Activated effector memory CD4-positive, alpha-beta T cell treated with anti-CD3 and anti-CD28 coated beads, Interleukin-2, amount 50 U/mL, for 16 hours (primary cell): ENCODE measurements around the gene CACNA1E.

Experiments used
- DNase-seq: peaks from one replicate; pipeline ENCODE4 v3.0.0-alpha.2; 2020

The CACNA1E gene

GRCh38 chr1:181645171-181645570, 161.9 kb downstream of the CACNA1E start:
- no peak for DNase-seq

- DNase-seq = no peak
Observed at GRCh38 chr1:181646710-181647109, 163.4 kb downstream of the CACNA1E start.

- DNase-seq = no peak
Observed at GRCh38 chr1:181647314-181648035, 164.2 kb downstream of the CACNA1E start.

- DNase-seq = no peak
Observed at GRCh38 chr1:181651276-181651675, 168.0 kb downstream of the CACNA1E start.

GRCh38 chr1:181655756-181656155, 172.4 kb downstream of the CACNA1E start:
- DNase-seq = no peak

GRCh38 chr1:181656491-181656890, 173.2 kb downstream of the CACNA1E start:
- DNase-seq = no peak

GRCh38 chr1:181658581-181658980, 175.3 kb downstream of the CACNA1E start:
- no peak for DNase-seq

- DNase-seq = no peak
Observed at GRCh38 chr1:181659321-181659957, 176.1 kb downstream of the CACNA1E start.

- no peak for DNase-seq
Observed at GRCh38 chr1:181660621-181661020, 177.3 kb downstream of the CACNA1E start.

GRCh38 chr1:181661569-181661968, 178.3 kb downstream of the CACNA1E start:
- no peak for DNase-seq

- no peak for DNase-seq
Observed at GRCh38 chr1:181662606-181663005, 179.3 kb downstream of the CACNA1E start.

GRCh38 chr1:181664543-181664942, 181.2 kb downstream of the CACNA1E start:
- DNase-seq = no peak

- no peak for DNase-seq
Observed at GRCh38 chr1:181669246-181669645, 185.9 kb downstream of the CACNA1E start.

GRCh38 chr1:181674617-181675016, 191.3 kb downstream of the CACNA1E start:
- no peak for DNase-seq

GRCh38 chr1:181675091-181675917, 192.0 kb downstream of the CACNA1E start:
- no peak for DNase-seq

GRCh38 chr1:181675918-181676190, 192.5 kb downstream of the CACNA1E start:
- DNase-seq = no peak

- DNase-seq = no peak
Observed at GRCh38 chr1:181676269-181676668, 193.0 kb downstream of the CACNA1E start.

GRCh38 chr1:181680332-181680731, 197.0 kb downstream of the CACNA1E start:
- DNase-seq = no peak

- no peak for DNase-seq
Observed at GRCh38 chr1:181680871-181681270, 197.6 kb downstream of the CACNA1E start.

- DNase-seq = no peak
Observed at GRCh38 chr1:181685211-181685610, 201.9 kb downstream of the CACNA1E start.

GRCh38 chr1:181701891-181702290, 218.6 kb downstream of the CACNA1E start:
- no peak for DNase-seq

- DNase-seq = no peak
Observed at GRCh38 chr1:181704546-181704945, 221.2 kb downstream of the CACNA1E start.

GRCh38 chr1:181711820-181712219, 228.5 kb downstream of the CACNA1E start:
- DNase-seq = no peak

GRCh38 chr1:181712711-181713110, 229.4 kb downstream of the CACNA1E start:
- no peak for DNase-seq
